ENCODE data around the gene NLN.
"Not testable (repeated sequence)": the region's sequence is repeated elsewhere in the genome, so short reads cannot be mapped to it uniquely, and the experiment has no call there.

Gene NLN

DNA sequence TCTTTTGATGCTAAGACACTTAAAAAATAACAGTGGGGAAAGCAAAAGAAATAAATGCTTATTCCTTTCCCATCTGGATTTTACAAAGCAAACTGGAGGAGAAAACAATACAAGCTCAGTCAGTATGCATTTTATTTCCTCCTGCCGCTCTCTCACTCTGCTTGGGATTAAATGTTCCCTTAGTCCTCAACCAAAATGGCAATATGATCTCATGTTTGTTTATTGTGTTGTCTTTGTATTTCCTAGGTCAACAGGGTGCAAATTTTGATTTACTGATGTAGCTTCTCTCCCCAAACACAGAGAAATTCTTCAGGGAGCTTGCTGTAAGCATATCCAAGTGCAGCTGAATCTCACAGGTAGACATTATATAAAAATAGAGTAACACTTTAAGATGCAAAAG lies 112.3 kb downstream of the NLN start:
- DNase-seq: no peak

DNA sequence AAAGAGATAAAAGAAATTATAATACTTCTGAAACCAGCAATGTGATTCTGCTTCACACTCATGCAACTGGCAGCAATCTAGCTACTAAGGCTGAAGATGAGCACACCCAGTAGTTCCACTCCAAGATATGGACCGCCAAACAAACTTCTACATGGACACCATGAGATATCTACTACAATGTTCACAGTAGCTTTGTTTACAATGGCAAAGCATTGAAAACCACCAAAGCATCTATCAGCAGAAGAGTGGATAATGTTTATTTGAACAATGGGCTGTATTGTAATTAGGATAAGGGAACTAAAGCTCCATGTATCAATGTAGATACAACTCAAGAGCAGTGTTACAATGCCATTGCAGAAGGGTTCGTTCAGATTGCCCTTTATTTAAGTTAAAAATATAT lies 113.2 kb downstream of the NLN start:
- no peak for DNase-seq

DNA sequence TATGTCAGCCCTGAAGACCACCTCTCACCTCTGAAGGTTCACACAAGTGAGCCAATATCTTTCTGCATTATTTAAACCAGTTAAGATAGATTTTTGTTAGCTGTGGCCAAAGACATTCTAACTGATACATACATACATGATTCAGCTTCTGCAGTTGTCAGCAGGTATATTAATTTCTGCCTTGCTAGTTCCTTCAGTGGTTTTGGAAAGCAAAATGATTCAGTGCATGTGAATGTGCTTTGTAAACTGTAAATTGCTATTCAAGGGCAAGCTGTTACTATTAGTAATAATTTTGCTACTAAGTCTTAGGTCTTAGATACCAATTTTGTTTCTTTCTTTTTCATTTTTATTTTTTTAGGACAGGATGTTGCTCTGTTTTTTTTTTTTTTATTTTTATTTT lies 115.1 kb downstream of the NLN start:
- no peak for DNase-seq

DNA sequence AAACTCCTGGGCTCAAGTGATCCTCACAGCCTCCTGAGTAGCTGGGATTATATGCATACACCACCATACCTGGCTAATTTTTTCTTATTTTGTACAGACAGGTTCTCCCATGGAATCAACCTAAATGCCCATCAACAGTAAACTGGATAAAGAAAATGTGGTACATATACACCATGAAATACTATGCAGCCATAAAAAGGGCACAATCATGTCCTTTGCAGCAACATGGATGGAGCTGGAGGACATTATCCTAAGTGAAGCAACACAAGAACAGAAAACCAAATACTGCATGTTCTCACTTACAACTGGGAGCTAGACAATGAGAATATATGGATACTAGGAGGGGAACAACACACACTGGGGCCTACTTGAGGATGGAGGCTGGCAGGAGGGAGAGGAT lies 117.2 kb downstream of the NLN start:
- not testable (repeated sequence) for DNase-seq

DNA sequence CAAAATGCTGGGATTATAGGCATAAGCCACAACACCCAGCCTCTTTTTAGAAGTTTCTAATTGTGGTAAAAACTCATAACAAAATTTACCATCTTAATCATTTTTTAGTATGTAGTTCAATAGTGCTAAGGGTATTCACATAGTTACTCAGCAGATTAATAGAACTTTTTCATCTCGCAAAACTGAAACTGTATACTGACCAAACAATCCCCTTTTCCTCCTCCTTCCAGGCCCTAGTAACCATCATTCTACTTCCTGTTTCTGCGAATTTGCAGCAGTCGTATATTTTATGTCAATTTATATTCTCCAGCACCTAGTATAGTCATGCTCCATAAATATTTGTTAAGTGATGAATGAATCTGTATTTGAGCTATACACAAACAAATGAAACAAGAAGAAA lies 118.1 kb downstream of the NLN start:
- no peak for DNase-seq

DNA sequence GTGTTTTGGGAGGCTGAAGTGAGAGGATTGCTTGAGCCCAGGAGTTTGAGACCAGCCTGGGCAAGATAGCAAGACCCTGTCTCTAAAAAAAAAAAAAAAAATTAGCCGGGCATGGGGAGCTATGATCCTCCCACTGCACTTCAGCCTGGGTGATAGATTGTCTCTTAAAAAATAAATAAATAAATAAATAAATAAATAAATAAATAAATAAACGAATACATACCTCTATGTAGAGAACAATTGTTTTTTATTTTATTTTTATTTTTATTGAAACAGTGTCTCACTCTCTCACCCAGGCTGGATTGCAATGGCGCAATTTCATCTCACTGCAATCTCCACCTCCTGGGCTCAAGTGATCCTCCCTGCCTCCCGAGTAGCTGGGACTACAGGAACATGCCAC lies 122.8 kb downstream of the NLN start:
- not testable (repeated sequence) for DNase-seq

DNA sequence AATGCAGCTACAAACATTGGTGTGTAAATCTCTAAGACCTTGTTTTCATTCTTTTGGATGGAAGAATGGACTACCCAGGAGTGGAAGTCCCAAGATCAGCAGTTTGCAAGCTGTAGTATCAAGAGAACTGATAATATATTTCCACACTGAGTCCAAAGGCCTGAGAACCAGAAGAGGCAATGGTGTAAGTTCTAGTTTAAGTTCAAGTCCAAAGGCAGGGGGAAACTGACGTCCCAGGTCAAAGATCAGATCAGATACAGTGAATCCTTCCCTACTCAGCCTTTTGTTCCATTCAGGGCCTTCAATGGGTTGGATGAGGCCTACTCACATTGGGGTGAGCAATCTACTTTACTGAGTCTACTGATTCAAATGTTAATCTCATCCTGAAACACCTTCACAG lies 124.1 kb downstream of the NLN start:
- DNase-seq: no peak

DNA sequence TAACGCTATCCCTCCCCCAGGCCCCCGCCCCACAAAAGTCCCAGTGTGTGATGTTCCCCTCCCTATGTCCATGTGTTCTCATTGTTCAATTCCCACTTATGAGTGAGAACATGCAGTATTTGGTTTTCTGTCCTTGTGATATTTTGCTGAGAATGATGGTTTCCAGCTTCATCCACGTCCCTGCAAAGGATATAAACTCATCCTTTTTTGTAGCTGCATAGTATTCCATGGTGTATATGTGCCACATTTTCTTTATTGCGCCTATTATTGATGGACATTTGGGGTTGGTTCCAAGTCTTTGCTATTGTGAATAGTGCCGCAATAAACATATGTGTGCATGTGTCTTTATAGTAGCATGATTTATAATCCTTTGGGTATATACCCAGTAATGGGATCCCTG lies 125.0 kb downstream of the NLN start:
- not testable (repeated sequence) for DNase-seq

DNA sequence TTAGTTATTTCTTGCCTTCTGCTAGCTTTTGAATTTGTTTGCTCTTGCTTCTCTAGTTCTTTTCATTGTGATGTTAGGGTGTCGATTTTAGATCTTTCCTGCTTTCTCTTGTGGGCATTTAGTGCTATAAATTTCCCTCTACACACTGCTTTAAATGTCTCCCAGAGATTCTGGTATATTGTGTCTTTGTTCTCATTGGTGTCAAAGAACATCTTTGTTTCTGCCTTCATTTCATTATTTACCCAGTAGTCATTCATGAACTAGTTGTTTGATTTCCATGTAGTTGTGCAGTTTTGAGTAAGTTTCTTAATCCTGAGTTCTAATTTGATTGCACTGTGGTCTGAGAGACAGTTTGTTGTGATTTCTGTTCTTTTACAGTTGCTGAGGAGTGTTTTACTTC lies 127.9 kb downstream of the NLN start:
- DNase-seq: not testable (repeated sequence)

DNA sequence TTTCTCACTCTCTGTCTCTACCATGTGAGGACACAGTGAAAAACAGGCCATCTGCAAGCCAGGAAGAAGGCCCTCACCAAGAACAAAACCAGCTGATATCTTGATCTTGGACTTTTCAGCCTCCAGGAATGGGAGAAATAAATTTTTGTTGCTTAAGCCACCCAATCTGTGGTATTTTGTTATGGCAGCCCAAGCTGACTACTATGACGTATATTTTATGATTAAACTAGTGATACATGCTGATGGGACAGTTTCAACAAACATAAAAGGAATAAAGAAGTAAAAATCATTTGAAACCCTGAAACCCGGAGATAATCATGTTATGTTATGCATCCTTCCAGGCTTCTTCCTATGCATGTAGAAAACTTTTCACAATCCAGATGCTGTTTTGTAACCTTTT lies 132.9 kb downstream of the NLN start:
- no peak for DNase-seq

DNA sequence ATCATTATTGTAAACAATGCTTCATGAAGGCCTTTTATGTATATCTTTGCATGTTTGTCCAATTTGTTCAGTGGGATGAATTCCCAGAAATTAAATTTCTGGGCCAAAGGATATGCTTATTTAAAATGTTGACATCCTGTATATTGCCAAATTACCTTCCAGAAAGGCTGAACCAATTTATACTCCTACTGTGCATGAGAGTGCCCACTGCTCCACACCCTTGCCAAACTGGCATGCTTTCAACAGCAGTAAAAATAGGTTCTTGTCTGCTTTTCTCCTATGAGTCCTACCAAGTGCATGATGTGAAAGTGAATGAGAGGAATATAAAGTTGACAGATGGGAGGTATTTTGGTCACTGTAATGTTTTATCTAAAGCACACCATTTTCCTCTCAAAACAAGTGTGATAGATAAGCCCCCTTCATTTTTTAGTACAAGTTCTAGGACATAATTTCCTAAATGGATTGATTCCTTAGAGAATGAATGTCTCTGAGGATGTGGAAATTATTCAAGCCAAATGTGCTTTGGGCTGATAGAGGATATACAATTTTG lies 133.8 kb downstream of the NLN start:
- DNase-seq: peak; percentile 74 to 87

DNA sequence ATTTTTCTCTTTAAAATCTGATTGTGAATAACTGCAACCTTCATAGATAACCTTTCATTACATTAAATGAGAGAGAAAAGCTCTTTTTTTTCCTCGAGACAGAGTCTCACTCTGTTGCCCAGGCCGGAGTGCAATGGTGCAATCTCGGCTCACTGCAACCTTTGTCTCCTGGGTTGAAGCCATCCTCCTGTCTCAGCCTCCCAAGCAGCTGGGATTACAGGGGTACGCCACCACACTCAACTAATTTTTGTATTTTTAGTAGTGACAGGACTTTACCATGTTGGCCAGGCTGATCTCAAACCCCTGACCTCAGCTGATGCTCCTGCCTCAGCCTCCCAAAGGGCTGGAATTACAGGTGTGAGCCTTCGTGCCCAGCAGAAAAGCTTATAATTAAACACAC lies 134.5 kb downstream of the NLN start:
- no peak for DNase-seq

DNA sequence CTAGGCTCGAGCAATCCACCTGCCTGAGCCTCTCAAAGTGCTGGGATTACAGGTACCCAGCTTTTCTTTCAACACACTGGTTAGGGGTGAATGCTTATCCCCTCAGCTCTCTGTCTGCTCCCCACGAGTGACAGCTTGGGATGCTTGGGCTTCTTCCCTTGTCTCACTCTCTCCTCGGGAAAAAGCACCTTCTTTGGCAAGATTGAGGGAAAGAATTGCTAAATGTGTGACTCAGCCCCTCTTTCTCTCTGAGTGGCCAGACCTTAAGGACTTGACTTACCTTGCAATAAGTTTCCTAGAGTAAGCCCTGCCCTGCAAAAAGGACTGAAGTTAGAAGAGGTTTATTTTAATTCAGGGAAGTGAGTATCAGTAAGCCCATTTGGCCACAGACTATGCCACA lies 136.3 kb downstream of the NLN start:
- no peak for DNase-seq

DNA sequence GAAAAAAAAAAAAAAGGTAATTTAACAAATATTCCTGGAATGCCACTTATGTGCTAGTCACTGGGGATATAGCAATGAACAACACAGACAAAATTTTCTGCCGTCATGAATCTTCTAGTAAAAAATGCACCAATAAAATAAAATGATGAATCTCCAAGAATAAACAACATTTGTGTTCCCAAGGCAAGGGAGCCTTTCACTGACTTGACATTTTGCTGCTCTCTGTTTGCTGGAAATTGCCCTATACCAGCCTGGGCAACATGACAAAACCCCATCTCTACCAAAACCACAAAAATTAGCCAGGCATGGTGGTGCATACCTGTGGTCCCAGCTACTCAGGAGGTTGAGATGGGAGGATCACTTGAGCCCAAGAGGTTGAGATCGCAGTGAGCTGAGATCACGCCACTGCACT lies 139.8 kb downstream of the NLN start:
- DNase-seq: no peak

DNA sequence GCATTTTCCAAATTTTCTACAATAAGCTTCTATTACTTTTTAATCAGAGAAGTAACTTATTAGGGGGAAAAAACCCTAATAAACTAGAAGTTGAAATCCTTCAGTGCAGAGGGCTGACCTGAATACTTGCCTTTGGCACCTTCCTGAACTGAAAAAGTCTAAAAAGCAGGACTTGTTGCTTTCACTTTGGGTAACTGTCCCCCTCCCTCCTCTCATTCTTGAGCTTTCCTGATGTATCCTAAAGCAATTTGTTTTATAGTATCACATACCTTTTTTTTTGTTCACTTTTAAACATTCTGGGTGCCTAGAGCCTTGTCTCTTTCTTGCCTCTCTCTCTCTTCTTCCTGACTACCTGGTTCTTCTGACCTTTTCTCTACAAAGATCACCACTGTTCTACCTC lies 140.4 kb downstream of the NLN start:
- DNase-seq: no peak

DNA sequence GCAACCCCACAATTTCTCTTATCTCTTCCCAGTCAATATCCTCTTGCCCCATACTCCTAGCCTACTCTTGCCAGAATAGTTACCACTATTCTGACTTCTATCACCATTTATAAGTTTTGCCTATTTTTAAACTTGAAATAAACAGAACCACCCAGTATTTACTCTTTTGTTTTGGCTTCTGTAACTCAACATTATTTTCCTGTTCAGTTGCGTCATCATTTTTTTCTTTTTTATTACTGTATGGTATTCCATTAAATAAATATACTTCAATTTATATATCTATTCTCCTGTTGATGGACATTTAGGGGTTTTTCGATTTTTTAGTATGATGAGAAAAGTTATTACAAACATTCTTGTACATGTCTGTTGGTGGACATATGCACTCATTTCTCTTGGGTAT lies 141.7 kb downstream of the NLN start:
- DNase-seq: no peak

DNA sequence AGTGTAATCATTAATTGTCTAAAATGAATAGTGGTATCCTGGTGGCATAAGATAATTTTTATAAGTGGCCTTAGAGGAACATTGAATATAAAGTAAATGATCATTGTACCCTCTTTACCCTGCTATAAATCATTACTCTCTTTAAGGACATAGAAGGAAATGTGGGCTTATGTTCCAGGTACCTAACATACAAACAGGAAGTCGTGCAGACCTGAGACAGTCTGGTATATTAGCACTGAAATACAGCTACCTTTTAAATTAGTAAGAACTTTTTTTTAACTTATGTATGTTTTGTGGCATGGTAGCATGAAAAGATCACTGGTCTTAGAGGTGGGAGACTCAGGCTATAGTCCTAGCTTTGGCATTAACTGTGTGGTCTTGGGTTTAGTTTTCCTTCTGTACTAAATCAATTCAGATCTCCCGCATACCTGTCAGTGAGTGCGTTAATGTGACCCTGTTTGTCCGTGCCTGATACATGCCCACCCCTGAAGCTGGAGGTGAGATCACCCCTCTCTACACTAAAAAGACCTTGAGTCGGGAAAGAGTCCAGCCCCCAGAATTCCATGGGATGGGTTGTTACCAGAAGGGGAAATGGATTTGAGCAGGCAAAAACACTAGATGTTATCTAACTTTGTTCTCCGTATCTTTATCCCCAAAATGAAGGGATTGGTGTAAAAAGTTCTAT lies 145.0 kb downstream of the NLN start:
- DNase-seq: no peak

DNA sequence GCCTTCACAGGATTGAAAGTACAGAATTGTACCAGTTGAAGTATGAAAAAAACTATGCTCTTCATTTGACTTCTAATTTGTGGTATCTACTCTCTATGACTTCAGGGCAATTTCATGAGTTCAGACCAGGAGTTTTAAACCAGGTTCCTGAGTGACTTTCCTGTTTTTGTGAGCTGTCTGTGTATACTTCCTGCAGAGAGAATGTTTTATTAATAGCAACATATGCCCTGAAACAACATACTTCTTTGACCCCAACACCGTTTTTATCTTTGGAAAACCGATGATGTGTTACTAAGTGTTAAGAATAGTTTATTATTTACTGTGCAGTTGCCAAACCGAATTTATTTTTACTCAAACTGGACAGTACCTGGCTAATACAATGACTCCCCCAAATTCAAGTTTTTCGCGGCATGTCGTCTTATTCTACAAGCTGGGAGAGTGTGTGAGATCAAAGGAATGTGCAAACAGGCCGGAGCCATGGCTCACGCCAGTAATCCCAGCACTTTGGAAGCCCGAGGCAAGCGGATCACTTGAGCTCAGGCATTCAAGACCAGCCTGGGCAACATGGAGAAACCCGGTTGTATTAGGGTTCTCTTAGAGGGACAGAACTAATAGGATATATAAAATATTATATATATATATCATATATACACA lies 145.7 kb downstream of the NLN start:
- DNase-seq: no peak

DNA sequence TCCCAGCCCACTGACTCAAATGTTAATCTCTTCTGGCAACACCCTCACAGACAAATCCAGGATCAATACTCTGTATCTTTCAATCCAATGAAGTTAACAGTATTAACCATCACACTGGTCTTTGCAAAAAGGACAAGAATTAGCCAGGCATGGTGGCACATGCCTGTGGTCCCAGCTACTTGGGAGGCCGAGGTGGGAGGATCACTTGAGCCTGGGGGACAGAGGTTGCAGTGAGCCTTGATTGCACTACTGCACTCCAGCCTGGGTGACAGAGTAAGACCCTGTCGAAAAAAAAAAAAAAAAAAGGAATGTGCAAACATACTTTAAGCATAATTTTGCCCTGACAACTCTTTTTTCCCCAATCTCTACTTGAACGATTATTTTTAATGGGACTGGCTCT lies 146.5 kb downstream of the NLN start:
- no peak for DNase-seq

DNA sequence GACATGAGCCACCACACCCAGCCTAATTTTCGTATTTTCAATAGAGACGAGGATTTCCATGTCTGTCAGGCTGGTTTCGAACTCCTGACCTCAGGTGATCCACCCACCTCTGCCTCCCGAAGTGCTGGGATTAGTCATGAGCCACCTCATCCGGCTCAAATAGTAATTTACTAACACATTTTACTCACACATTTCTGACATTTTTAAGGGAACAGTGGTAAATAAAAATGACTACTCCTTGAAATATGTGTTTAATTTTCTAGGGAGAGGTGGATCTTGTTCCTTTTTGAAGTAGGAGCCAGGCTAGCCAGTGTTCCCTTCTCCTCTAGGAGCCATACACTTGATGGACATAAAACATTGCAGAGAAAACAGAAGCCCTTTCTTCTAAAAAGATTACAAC lies 149.2 kb downstream of the NLN start:
- no peak for DNase-seq

DNA sequence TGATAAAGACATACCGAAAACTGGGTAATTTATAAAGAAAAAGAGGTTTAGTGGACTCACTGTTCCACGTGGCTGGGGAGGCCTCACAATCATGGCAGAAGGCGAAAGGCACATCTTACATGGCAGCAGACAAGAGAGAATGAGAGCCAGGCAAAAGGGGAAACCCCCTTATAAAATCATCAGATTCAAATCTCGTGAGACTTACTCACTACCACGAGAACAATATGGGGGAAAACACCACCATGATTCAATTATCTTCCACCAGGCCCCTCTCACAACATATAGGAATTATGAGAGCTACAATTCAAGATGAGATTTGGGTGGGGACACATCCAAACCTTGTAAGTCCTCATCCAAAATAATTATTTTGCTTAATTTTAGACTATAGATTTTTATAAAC lies 149.8 kb downstream of the NLN start:
- DNase-seq: not testable (repeated sequence)

DNA sequence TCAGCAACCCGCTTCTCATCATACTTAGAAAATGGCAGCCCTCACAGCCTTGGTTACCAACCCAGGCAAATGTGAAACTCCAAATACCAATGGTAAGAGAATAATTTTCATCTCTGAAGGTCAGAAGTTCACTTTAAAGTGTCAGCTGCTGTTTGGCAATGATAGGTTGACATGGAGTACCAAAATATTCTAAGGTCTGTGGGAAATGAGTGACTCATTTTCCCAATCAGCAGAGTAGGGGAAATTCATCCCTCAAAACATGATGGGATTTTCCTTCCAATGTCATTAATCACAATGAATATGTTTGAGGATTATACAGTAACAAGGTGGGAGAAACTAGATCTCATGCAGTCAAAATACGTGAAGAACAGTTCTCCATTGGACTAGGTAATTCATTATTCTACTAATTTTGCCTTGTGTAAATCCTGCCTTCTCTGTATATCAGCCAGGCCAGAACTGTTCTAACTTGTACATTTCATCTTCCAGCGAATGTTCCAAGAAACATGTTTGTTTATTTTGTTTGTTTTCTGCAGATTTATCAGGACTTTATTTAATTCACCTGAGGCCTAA lies 151.3 kb downstream of the NLN start:
- DNase-seq: no peak

DNA sequence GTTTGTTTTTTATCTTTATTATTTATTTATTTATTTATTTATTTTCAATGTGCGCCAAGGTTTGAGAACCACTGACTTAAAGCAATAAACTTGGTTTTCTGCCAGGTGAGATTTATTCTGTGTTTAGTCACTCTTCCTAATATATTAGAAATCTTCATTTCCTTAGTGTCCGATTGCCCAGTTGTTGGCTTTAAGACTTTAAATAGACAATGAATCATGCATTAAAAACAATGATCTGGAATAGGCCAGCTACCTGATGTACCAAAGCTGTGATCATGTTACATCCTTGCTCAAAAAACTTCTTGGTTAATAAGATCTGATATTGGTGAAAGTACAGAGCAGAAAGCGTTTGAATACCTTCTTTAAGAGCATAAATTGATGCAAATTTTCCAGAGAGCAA lies 152.2 kb downstream of the NLN start:
- no peak for DNase-seq

DNA sequence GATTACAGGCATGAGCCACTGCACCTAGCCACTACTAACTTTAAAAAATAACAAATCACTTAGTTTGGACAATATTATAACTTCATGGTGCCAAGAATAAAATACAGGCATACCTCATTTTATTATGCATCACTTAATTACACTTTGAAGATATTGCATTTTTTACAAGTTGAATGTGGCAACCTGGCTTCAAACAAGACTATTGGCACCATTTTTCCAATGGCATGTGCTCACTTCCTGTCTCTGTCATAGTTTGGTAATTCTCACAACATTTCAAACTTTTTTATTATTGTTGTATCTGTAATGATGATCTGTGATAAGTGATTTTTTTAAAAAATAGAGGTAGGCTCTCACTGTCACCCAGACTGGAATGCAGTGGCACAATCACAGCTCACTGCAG lies 154.5 kb downstream of the NLN start:
- DNase-seq: no peak

Data from NCI-H446 (cell line).